ENCODE results near the gene F2. TPM values are rescaled to one million over a fixed set of nuclear protein-coding genes. Genes with fewer than 3 reads are reported as not detected.

F2 gene
- total RNA-seq, 4 donors from 2014 or later = not detected

GRCh38 chr11:46697303-46697702 is 21.7 kb upstream of the F2 start:
- TF ChIP-seq CTCF (IDR thresholded peaks at IDR 0.05; ENCODE audit: low read depth) = no peak

- no peak for TF ChIP-seq CTCF (IDR thresholded peaks at IDR 0.05; ENCODE audit: low read depth)
These were observed 21.3 kb upstream of the F2 start for GRCh38 chr11:46697723-46698122.

GRCh38 chr11:46698597-46698996 is 20.4 kb upstream of the F2 start:
- no peak for TF ChIP-seq CTCF (IDR thresholded peaks at IDR 0.05; ENCODE audit: low read depth)

GRCh38 chr11:46700241-46701077 is 18.6 kb upstream of the F2 start, which contains the start of the genes ARHGAP1 and ZNF408:
Gene ARHGAP1, minus strand, starts transcription at chr11:46700619. Its CDS starts 4,512 bp downstream, at chr11:46696107.
Gene ZNF408, plus strand, starts transcription at chr11:46701031. Its CDS starts 17 bp downstream, at chr11:46701048.
- TF ChIP-seq CTCF (IDR thresholded peaks at IDR 0.05; ENCODE audit: low read depth) = no peak

- TF ChIP-seq CTCF (IDR thresholded peaks at IDR 0.05; ENCODE audit: low read depth) = no peak
These were observed 17.8 kb upstream of the F2 start for GRCh38 chr11:46701078-46701654.

- no peak for TF ChIP-seq CTCF (IDR thresholded peaks at IDR 0.05; ENCODE audit: low read depth)
These were observed 13.8 kb upstream of the F2 start for GRCh38 chr11:46705070-46705688.

- no peak for TF ChIP-seq CTCF (IDR thresholded peaks at IDR 0.05; ENCODE audit: low read depth)
These were observed 12.1 kb upstream of the F2 start for GRCh38 chr11:46706886-46707285.

Measured in subcutaneous adipose tissue (tissue), 4 donors.